HG03520 (cell line): ENCODE data around the gene TBC1D22A.

Experiments
- ATAC-seq: cut with Tn5 transposase; IDR thresholded peaks from one replicate; pipeline ENCODE4 v1.9.1; 2021; ENCODE audit warnings: mild to moderate bottlenecking, moderate library complexity; ENCODE audit not compliant: unreplicated experiment

TBC1D22A gene

GRCh38 chr22:47020166-47020565 is 257.7 kb downstream of the TBC1D22A start:
- no peak for ATAC-seq

GRCh38 chr22:47021371-47022074 is 259.1 kb downstream of the TBC1D22A start:
- ATAC-seq = no peak

GRCh38 chr22:47022075-47022473 is 259.6 kb downstream of the TBC1D22A start:
- ATAC-seq = no peak

GRCh38 chr22:47022475-47022874 is 260.0 kb downstream of the TBC1D22A start:
- no peak for ATAC-seq

GRCh38 chr22:47023871-47024270 is 261.4 kb downstream of the TBC1D22A start:
- ATAC-seq = no peak

- no peak for ATAC-seq
Measured at GRCh38 chr22:47027766-47028165, 265.3 kb downstream of the TBC1D22A start.

GRCh38 chr22:47029244-47030074 is 267.0 kb downstream of the TBC1D22A start:
- no peak for ATAC-seq

- no peak for ATAC-seq
Measured at GRCh38 chr22:47030143-47030661, 267.8 kb downstream of the TBC1D22A start.

- no peak for ATAC-seq
Measured at GRCh38 chr22:47030881-47031627, 268.6 kb downstream of the TBC1D22A start.

GRCh38 chr22:47031628-47031915 is 269.1 kb downstream of the TBC1D22A start:
- no peak for ATAC-seq

GRCh38 chr22:47032091-47032943 is 269.9 kb downstream of the TBC1D22A start:
- no peak for ATAC-seq

- no peak for ATAC-seq
Measured at GRCh38 chr22:47032956-47033647, 270.7 kb downstream of the TBC1D22A start.

- ATAC-seq = no peak
Measured at GRCh38 chr22:47033648-47034000, 271.2 kb downstream of the TBC1D22A start.

GRCh38 chr22:47034076-47034808 is 271.8 kb downstream of the TBC1D22A start:
- ATAC-seq = no peak

GRCh38 chr22:47034905-47035419 is 272.5 kb downstream of the TBC1D22A start:
- no peak for ATAC-seq

- no peak for ATAC-seq
Measured at GRCh38 chr22:47035425-47035881, 273.0 kb downstream of the TBC1D22A start.

- no peak for ATAC-seq
Measured at GRCh38 chr22:47036352-47036751, 273.9 kb downstream of the TBC1D22A start.

- no peak for ATAC-seq
Measured at GRCh38 chr22:47036936-47037485, 274.6 kb downstream of the TBC1D22A start.
